GM21723 (cell line): ENCODE results near the gene SHANK1.

Source experiments
- ATAC-seq: cut with Tn5 transposase; IDR thresholded peaks from one replicate; pipeline ENCODE4 v1.9.1; 2021; ENCODE audit warnings: mild to moderate bottlenecking, moderate library complexity; ENCODE audit not compliant: unreplicated experiment

Gene SHANK1

GRCh38 chr19:50693064-50693975 is 26.3 kb downstream of the SHANK1 start:
- ATAC-seq = no peak

GRCh38 chr19:50690439-50690838 is 29.2 kb downstream of the SHANK1 start:
- ATAC-seq = no peak

GRCh38 chr19:50688766-50689165 is 30.8 kb downstream of the SHANK1 start:
- ATAC-seq = no peak

- ATAC-seq = no peak
These were observed 33.1 kb downstream of the SHANK1 start for GRCh38 chr19:50686310-50687032.

GRCh38 chr19:50679177-50680125 is 40.2 kb downstream of the SHANK1 start:
- ATAC-seq = peak; percentile 76

DNA sequence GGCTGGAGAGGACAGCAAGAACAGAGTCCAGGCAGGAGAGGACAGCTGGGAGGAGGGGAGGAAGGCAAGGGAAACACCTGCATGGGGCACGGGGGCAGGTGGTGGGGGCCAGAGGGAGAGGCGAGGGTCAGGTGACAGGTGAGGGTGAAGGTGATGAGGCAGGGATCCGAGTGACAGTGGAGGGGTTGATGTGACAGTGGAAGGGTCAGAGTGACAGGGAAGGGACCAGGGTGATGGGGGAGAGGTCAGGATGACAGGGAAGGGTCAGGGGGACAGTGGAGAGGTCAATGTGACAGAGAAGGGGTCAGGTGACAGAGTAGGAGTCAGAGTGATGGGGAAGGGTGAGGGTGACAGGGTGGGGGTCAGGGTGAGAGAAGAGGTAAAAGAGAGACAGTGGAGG is 41.3 kb downstream of the SHANK1 start:
- ATAC-seq = no peak

GRCh38 chr19:50677636-50678035 is 42.0 kb downstream of the SHANK1 start:
- no peak for ATAC-seq

DNA sequence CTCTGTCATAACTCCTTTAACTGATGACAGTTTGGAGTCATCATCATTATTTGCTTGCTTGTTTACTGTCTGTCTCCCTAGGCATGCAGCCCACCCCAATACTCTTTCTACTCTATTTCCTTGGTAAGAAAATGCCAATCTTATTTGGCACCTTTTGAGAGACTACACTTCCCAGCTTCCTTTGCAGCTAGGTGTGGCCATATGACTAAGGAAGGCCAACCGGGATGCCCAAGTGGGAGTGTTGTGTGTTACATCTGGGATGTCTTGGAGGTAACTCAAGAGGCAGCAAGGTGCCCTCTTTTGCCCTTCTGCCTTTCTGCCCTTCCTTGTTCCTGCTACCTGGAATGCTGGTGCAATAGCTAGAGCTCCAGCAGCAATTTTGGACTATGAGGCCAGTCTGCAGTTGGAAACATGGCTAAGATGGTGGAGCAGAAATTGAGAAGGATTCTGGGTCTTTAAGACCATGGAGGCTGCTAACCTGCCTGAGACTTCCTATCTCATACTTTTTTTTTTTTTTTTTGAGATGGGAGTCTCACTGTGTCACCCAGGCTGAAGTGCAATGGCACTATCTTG is 42.9 kb downstream of the SHANK1 start:
- ATAC-seq = no peak

- ATAC-seq = no peak
These were observed 46.5 kb downstream of the SHANK1 start for GRCh38 chr19:50673118-50673517.

GRCh38 chr19:50670102-50670380 is 49.6 kb downstream of the SHANK1 start:
- no peak for ATAC-seq

DNA sequence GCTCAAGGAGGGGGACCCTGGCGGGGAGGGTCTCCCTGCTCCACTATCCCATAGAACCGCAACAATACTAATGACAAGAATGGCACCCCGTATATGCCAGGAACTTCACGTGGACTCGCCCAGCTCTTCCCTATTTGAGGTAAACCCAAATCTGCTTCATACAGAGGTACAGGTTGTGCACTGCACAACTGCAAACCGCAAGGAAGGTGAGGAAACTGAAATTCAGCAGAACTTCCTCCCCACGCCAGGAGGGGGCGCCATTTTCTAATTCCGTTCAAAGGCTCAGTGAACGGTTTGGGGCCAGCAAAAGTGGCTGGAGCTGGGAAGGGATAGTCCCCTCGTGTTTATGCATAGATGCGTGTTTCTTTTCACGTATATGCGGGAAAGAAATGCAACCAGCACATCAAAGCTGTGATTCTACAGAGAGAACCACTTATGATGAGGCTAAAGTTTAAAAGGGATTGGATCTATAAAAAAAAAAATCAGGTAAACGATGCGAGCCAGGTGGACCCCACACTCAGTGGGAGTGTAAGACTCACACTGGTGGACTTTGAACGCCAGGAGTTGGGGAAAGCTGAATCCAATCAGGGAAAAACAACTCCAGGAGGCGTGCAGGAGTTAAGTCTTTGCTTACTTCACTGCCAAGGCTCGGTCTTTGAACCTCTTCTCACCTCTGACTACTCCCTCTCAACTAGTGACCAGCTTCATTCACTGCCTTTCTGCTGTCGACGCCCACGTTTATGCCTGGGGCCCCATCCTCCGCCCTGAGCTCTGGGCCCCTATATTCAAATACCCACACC is 50.1 kb downstream of the SHANK1 start:
- ATAC-seq = no peak

- no peak for ATAC-seq
These were observed 50.7 kb downstream of the SHANK1 start for GRCh38 chr19:50668879-50669278.

DNA sequence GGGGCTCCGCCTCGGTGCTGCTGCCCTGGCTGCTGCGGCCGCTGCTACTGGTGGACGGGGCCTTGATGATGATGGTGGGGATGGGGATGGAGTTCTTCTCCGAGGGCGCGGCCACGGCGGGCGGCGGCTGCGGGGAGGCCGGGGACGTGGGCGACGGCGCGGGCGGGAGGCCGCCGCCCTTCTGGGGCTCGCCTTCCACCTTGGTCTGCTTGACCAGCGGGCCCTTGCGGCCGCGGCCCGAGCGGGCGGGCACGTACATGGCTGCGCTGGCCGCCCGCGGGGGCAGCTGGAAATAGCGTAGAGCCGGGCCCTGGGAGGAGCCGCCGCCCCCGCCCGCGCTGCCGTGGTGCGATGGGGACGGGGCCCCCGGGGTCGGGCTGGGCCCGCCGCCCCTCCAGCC is 51.2 kb downstream of the SHANK1 start:
- ATAC-seq = no peak

DNA sequence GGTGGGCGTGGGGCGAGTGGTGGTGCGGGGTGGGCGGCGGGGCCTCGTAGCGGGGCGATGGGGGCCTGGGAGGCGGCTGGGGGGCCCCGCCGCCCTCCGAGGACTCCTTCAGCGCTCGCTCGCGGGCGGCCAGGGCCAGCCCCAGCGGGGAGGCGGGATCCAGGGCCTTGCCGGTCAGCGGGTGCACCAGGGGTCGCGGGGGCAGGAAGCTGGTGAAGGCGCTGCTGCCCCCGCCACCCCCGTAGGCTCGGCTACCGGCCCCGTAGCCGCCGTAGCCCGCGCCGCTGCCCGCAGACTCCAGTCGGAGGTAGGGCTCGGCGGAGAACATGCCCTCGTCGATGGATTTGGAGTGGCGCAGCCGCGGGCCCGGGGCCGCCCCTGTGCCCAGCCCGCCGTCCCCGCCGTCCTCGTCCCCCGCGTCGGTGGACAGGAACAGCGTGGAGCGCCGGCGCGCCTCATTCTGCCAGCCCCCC is 51.8 kb downstream of the SHANK1 start:
- ATAC-seq = no peak

DNA sequence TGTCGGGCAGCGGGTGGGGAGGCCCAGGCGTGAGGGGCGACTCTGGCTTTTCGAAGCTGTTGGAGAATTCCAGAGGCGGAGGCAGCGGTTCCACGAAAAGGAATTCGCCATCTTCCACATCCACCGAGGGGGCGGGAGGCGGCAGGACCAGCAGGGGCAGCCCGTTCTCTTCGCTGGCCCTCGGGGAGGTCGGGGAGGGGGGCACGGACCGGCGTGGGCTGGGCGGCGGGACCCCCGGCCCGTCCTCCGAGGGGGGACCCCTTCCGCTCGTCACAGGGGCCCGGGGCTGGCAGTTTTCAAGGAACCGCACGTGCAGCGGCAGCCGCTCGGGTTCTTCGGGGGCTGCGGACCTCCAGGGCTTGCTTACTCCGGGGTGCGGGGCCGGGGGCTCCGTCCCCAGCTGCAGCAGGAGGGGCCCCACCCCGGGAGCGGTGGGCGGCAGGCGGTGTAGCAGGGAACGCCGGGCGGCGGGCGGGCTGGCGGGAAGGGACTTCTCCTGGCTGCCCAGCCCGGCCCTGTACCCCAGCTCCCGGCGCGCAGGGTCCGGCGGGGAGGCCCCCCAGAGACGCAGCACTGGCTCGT is 52.3 kb downstream of the SHANK1 start:
- no peak for ATAC-seq

- ATAC-seq = no peak
These were observed 53.0 kb downstream of the SHANK1 start for GRCh38 chr19:50666346-50667176.

GRCh38 chr19:50664204-50664603 is 55.4 kb downstream of the SHANK1 start:
- ATAC-seq = no peak

DNA sequence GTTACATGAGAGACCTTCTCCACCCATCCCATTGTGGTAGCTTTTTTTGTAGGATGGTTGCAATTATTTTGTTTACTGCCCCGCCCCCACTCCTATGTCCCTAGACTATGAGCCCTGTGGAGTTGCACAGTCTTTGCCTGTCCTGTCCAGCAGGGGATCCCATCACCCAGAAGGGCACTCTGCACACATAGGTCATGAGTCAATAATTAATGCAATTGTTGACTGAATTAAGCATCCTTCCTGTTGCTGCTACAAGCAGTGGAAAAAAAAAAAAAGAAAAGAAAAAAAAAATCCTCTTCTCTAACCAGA is 56.2 kb downstream of the SHANK1 start:
- ATAC-seq = no peak
